ENCODE results near the gene IGFBP2.

IGFBP2 gene

DNA sequence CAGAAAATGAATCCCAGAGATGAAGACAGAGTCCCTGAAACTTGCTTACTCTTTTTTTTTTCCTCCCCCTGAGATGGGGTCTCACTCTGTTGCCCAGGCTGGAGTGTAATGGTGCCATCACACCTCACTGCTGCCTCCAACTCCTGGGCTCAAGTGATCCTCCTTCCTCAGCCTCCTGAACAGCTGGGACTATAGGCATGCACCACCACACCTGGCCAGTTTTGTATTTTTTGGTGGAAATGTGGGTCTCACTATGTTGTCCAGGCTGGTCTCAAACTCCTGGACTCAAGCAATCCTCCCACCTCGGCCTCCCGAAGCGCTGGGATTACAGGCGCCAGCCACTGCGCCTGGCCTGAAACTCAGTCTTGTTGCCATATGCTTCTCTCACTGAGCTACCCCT, 27.8 kb downstream of the IGFBP2 start:
- intact Hi-C loops (cut with DNase I), result no loop called here

GRCh38 chr2:216661639-216662375, 28.6 kb downstream of the IGFBP2 start:
- peak in 4 of 10 donors; percentile 19 to 85 (median 74) for DNase-seq
- intact Hi-C loops (cut with DNase I), result no loop called here

More for the DNA sequence above, 27.8 kb downstream of the IGFBP2 start:
- peak in 3 of 10 donors; percentile 27 to 40 (median 35) for DNase-seq

DNA sequence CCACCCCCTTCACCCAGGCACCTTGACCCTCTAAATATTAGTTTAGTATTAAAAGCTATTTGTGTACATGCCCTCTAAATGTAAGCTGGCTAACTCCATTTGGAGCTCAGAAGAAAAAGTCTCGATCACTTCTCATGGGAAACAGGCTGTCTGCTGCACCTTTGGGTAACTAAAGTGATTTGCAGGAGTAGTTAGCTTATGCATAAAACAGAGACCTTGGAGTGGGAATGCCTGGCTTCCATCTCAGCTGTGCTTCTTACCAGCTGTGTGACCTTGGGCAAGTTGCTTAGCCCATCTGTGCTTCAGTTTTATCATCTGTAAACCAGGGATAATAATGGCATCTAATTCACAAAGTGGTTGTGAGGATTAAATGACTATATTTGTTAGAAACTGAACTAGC, 29.9 kb downstream of the IGFBP2 start:
- intact Hi-C loops (cut with DNase I), result no loop called here
- no peak for DNase-seq

DNA sequence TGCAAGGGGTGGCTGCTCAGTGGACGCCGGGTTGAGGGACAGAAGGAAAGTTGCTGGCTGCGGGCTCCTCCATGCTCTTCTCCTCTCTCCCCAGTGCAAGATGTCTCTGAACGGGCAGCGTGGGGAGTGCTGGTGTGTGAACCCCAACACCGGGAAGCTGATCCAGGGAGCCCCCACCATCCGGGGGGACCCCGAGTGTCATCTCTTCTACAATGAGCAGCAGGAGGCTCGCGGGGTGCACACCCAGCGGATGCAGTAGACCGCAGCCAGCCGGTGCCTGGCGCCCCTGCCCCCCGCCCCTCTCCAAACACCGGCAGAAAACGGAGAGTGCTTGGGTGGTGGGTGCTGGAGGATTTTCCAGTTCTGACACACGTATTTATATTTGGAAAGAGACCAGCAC, 30.6 kb downstream of the IGFBP2 start:
- DNase-seq, result peak in 3 of 10 donors; percentile 47 to 69 (median 58)
- intact Hi-C loops (cut with DNase I), result no loop called here

- peak in 2 of 10 donors; percentile 47 to 73 for DNase-seq
- intact Hi-C loops (cut with DNase I), result no loop called here
These were observed 31.4 kb downstream of the IGFBP2 start for GRCh38 chr2:216664593-216665034.

- peak in 3 of 10 donors; percentile 53 to 73 (median 61) for DNase-seq
- intact Hi-C loops (cut with DNase I), result no loop called here
These were observed 32.0 kb downstream of the IGFBP2 start for GRCh38 chr2:216665242-216665641.

- DNase-seq, result peak in 3 of 10 donors; percentile 61 to 86 (median 68)
- intact Hi-C loops (cut with DNase I), result loop anchor here (1.0 kb wide), 1 partner anchor 146 kb away; no protein-coding TSS in a partner anchor
These were observed 32.5 kb downstream of the IGFBP2 start for GRCh38 chr2:216665717-216666116.

- intact Hi-C loops (cut with DNase I), result loop anchor here (1.0 kb wide), 1 partner anchor 147 kb away; no protein-coding TSS in a partner anchor
- DNase-seq, result peak; percentile 58 to 96 (median 79)
These were observed 33.4 kb downstream of the IGFBP2 start for GRCh38 chr2:216666461-216667233.

- DNase-seq, result peak in 3 of 10 donors; percentile 8 to 50 (median 38)
- intact Hi-C loops (cut with DNase I), result no loop called here
These were observed 37.3 kb downstream of the IGFBP2 start for GRCh38 chr2:216670266-216671080.

GRCh38 chr2:216671081-216671411, 37.8 kb downstream of the IGFBP2 start:
- intact Hi-C loops (cut with DNase I), result no loop called here
- DNase-seq, result peak in 1 of 10 donors; percentile 67

GRCh38 chr2:216671791-216672343, 38.6 kb downstream of the IGFBP2 start:
- intact Hi-C loops (cut with DNase I), result no loop called here
- DNase-seq, result peak in 2 of 10 donors; percentile 51 to 58

GRCh38 chr2:216672466-216672865, 39.2 kb downstream of the IGFBP2 start:
- DNase-seq, result peak in 1 of 10 donors; percentile 41
- intact Hi-C loops (cut with DNase I), result no loop called here

DNA sequence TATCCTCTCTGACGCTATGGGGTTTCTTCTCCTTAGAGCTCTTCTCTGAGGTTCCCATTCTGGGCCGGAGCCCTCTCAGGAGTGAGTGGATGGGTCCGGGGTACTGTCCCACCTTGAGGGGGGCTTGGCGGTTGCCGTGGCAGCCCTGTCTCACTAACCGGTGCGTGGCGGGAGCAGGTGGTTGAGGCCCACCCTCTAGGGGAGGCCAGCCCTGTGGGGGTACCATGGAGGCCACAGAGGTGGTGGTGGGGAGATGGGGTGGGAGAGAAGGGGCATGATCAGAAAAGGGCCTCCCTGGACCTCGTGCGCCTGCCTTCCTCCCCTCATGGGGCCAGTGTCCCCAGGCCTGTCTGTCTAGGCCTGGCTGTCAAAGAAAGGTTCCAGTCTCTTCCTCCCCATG, 39.8 kb downstream of the IGFBP2 start:
- peak in 1 of 10 donors; percentile 54 for DNase-seq
- intact Hi-C loops (cut with DNase I), result no loop called here

GRCh38 chr2:216673609-216674008, 40.4 kb downstream of the IGFBP2 start:
- intact Hi-C loops (cut with DNase I), result no loop called here
- peak in 1 of 10 donors; percentile 31 for DNase-seq

DNA sequence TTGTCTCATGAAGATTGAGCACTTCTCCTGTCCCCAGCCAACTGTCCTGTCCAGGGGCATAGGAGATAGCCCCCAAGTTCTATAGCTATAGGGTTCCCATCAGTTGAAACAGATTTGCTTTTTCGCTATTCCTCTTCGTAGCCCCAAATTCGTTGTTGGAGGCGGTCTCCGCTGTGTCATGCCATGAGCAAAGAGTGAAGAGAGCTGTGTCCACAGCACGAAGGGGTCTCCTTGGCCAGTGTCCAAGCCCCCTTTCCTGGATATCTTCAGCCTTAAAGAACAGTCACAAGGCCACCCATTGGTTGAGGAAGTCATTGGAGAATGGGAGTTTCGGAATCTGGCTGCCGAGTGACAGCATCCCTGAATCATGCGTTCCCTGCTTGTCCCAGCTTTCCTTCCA, 41.2 kb downstream of the IGFBP2 start:
- peak in 1 of 10 donors; percentile 15 for DNase-seq
- intact Hi-C loops (cut with DNase I), result no loop called here

DNA sequence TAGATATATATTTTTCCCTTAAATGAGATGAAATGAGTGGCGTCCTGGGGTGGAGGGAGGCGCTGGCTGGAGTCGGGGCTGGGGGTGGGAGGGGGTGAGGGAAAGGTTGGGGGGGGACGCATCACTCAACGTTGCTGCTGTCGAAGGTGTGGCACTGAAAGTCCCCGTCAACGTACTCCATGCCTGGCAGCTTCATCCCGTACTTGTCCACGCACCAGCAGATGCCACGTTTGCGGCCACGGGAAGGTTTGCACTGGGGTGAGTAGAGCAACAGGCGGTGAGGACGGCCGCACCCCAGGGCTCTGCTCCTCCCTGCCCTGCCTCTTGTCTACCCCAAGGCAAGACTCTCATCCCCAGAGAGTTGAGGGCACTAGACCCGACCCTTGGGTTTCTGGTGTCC, 43.4 kb downstream of the IGFBP2 start:
- peak in 3 of 10 donors; percentile 24 to 67 (median 55) for DNase-seq
- intact Hi-C loops (cut with DNase I), result no loop called here

DNA sequence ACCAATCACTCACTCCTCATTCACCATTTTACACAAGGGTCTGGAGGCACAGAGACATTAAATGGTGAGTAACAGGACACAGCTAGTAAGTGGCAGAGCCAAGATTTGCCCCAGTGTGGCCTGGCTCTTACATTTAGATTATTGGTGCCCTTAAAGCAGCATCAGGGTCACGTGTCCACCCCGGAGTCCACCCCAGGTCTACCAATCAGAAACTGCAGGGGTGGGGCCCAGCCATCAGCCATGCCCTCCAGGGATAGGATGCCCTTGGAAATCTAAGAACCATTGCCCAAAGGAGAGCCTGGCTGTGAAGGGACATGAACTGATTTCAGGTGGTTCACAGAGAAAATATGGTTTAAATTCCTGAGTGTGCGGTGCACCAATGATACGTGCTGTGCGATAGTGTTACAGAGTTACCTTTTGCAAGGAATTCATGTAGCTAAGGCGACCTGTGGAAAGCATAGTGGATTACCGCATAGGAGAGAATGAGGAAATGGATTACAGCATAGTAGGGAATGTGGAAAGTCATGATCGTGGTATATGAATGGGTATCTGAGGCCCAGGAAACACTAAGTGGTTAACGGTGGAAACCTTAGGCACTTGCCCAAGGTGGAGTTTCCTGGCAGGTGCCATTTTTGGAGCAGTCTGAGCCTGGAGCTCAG, 44.3 kb downstream of the IGFBP2 start:
- peak in 3 of 10 donors; percentile 4 to 8 (median 4) for DNase-seq
- intact Hi-C loops (cut with DNase I), result no loop called here

- peak in 2 of 10 donors; percentile 62 to 63 for DNase-seq
- intact Hi-C loops (cut with DNase I), result no loop called here
These were observed 44.9 kb downstream of the IGFBP2 start for GRCh38 chr2:216678098-216678465.

DNA sequence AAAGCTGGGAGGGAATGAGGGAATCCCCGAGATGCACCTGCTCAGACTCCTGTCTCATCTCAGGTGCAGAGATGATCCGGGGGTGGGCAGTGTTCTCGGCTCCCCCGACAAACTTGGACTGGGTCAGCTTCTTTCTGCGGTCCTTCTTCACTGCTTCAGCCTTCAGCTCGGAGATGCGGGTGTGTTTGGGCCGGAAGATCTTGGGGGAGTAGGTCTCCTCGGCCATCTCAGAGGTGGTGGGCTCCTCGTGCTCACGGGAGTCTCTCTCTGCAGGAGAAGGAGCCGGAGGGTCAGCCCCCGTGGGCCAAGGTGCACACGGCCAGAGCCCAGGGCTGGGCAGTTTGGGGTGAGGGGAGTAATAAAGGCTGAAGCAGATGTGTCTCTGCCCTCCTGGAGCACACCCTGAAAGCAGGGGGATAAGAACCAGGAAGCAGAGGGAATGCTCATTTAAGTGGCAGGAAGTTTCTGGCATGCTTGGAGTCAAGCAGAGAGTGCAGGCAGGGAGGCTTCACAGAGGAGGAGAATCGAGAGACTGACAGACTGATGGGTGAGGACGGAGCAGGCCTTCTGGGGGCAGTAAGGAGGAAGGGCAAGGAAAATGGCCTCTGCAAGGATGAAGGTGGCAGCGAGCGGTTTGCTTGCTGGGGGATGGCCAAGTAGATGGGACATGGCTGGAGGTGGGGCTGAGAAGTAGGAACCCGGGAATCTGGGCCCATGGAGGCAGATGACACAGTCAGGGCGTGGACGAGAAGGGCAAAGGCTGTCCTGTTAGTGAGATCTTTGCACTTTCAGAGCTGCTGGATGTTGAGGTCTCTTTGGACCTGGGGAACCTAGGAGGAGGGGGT, 45.8 kb downstream of the IGFBP2 start:
- peak in 2 of 10 donors; percentile 47 to 69 for DNase-seq
- intact Hi-C loops (cut with DNase I), result no loop called here
